Measurements from ENCODE around the gene LYRM1. TPM values are rescaled to one million over a fixed set of nuclear protein-coding genes. Genes with fewer than 3 reads are reported as not detected.

The LYRM1 gene
- total and polyA plus RNA-seq, 4 donors, result 27.8 to 50.5 (median 31.1) TPM

GRCh38 chr16:20920091-20920490, 19.5 kb downstream of the LYRM1 start:
- no peak for TF ChIP-seq CTCF (IDR thresholded peaks at IDR 0.05; ENCODE audit: control extremely low read depth, extremely low read depth)
- no peak overlapping the region for H3K9ac ChIP-seq (ENCODE audit: insufficient read depth in 1 of 2, low read length in 2 of 2)
- H3K9me3 ChIP-seq (ENCODE audit: control insufficient read depth in 4 of 4, insufficient read depth in 3 of 4, low read length in 3 of 4), result no peaks in the 10 kb centered on the region
- H3K27me3 ChIP-seq (ENCODE audit: control insufficient read depth in 3 of 3, insufficient read depth in 3 of 3, low read length in 2 of 3), result no peaks in the 10 kb centered on the region
- H3K4me3 ChIP-seq, result no peak overlapping the region
- WGBS, 2 donors, result 83 to 94% methylated on average over 5 of the region's 5 CpGs
- H3K36me3 ChIP-seq (ENCODE audit: control insufficient read depth in 4 of 4, insufficient read depth in 4 of 4, low read length in 4 of 4), result peaks cover 2 to 12% (median 4%) of the 10 kb centered on the region in 4 donors
- ATAC-seq (ENCODE audit: insufficient read depth, low FRiP score) (no peak), DNase-seq (no peak)
- peaks cover 0 to 9% (median 0%) of the 10 kb centered on the region in 5 donors for H3K4me1 ChIP-seq (ENCODE audit: control insufficient read depth in 5 of 5, insufficient read depth in 5 of 5, low read length in 5 of 5)
- no peak overlapping the region for H3K27ac ChIP-seq (ENCODE audit: low read depth in 1 of 2, low read length in 1 of 2)

- 98 to 100% methylated on average over 2 of the region's 2 CpGs for WGBS, 2 donors
- no peaks in the 10 kb centered on the region for H3K9me3 ChIP-seq (ENCODE audit: control insufficient read depth in 4 of 4, insufficient read depth in 3 of 4, low read length in 3 of 4)
- no peak for TF ChIP-seq CTCF (IDR thresholded peaks at IDR 0.05; ENCODE audit: control extremely low read depth, extremely low read depth)
Observed at GRCh38 chr16:20920799-20921198, 20.2 kb downstream of the LYRM1 start.

GRCh38 chr16:20923876-20924275, 23.3 kb downstream of the LYRM1 start:
- Histone ChIP-seq H3K36me3 (ENCODE audit: control insufficient read depth in 4 of 4, insufficient read depth in 4 of 4, low read length in 4 of 4) (peaks cover 0 to 14% (median 4%) of the 10 kb centered on the region in 4 donors), H3K9ac (ENCODE audit: insufficient read depth in 1 of 2, low read length in 2 of 2) (no peak overlapping the region), H3K4me1 (ENCODE audit: control insufficient read depth in 5 of 5, insufficient read depth in 5 of 5, low read length in 5 of 5) (peaks cover 0 to 3% (median 0%) of the 10 kb centered on the region in 5 donors), H3K4me3 (no peak overlapping the region), H3K9me3 (ENCODE audit: control insufficient read depth in 4 of 4, insufficient read depth in 3 of 4, low read length in 3 of 4) (peaks cover 0 to 3% (median 0%) of the 10 kb centered on the region in 4 donors), H3K27ac (ENCODE audit: low read depth in 1 of 2, low read length in 1 of 2) (no peak overlapping the region), H3K27me3 (ENCODE audit: control insufficient read depth in 3 of 3, insufficient read depth in 3 of 3, low read length in 2 of 3) (no peaks in the 10 kb centered on the region)
- WGBS, 2 donors, result 88 to 90% methylated on average over 3 of the region's 3 CpGs
- DNase-seq, result no peak
- no peak for TF ChIP-seq CTCF (IDR thresholded peaks at IDR 0.05; ENCODE audit: control extremely low read depth, extremely low read depth)
- ATAC-seq (ENCODE audit: insufficient read depth, low FRiP score), result no peak

More at GRCh38 chr16:20920799-20921198, 20.2 kb downstream of the LYRM1 start:
- no peak overlapping the region for H3K4me3 ChIP-seq
- DNase-seq, result no peak
- H3K4me1 ChIP-seq (ENCODE audit: control insufficient read depth in 5 of 5, insufficient read depth in 5 of 5, low read length in 5 of 5), result peaks cover 0 to 9% (median 0%) of the 10 kb centered on the region in 5 donors
- no peaks in the 10 kb centered on the region for H3K27me3 ChIP-seq (ENCODE audit: control insufficient read depth in 3 of 3, insufficient read depth in 3 of 3, low read length in 2 of 3)
- no peak overlapping the region for H3K9ac ChIP-seq (ENCODE audit: insufficient read depth in 1 of 2, low read length in 2 of 2)
- H3K27ac ChIP-seq (ENCODE audit: low read depth in 1 of 2, low read length in 1 of 2), result no peak overlapping the region
- ATAC-seq (ENCODE audit: insufficient read depth, low FRiP score), result no peak
- peaks cover 2 to 13% (median 4%) of the 10 kb centered on the region in 4 donors for H3K36me3 ChIP-seq (ENCODE audit: control insufficient read depth in 4 of 4, insufficient read depth in 4 of 4, low read length in 4 of 4)

- 100% methylated on average over 1 of the region's 1 CpG for WGBS, 2 donors
- no peak overlapping the region for H3K9ac ChIP-seq (ENCODE audit: insufficient read depth in 1 of 2, low read length in 2 of 2)
Observed at GRCh38 chr16:20925751-20926150, 25.2 kb downstream of the LYRM1 start.

More at GRCh38 chr16:20925751-20926150, 25.2 kb downstream of the LYRM1 start:
- Histone ChIP-seq H3K4me3 (no peak overlapping the region), H3K9me3 (ENCODE audit: control insufficient read depth in 4 of 4, insufficient read depth in 3 of 4, low read length in 3 of 4) (peaks cover 0 to 3% (median 0%) of the 10 kb centered on the region in 4 donors), H3K27me3 (ENCODE audit: control insufficient read depth in 3 of 3, insufficient read depth in 3 of 3, low read length in 2 of 3) (no peaks in the 10 kb centered on the region), H3K36me3 (ENCODE audit: control insufficient read depth in 4 of 4, insufficient read depth in 4 of 4, low read length in 4 of 4) (peaks cover 0 to 11% (median 2%) of the 10 kb centered on the region in 4 donors), H3K27ac (ENCODE audit: low read depth in 1 of 2, low read length in 1 of 2) (no peak overlapping the region), H3K4me1 (ENCODE audit: control insufficient read depth in 5 of 5, insufficient read depth in 5 of 5, low read length in 5 of 5) (no peaks in the 10 kb centered on the region)
- ATAC-seq (ENCODE audit: insufficient read depth, low FRiP score), result no peak
- DNase-seq, result no peak
- no peak for TF ChIP-seq CTCF (IDR thresholded peaks at IDR 0.05; ENCODE audit: control extremely low read depth, extremely low read depth)

Data from lung (tissue), 12 donors.